HEK293 (cell line): ENCODE data around the gene PYY.

ENCODE experiments used
- GLIS2 ChIP-seq: fragments of 450-650 bp; formaldehyde crosslinking; IDR thresholded peaks from 2 replicates; pipeline ENCODE4 v1.5.1; 2016; ENCODE audit warnings: missing biosample characterization, missing genetic modification characterization
- HOXA7 ChIP-seq: sonication (generic); formaldehyde crosslinking; IDR thresholded peaks from 2 replicates; pipeline ENCODE4 v1.8.1; 2022; ENCODE audit warnings: missing genetic modification reagents, borderline replicate concordance
- IKZF3 ChIP-seq: fragments of 450-650 bp; IDR thresholded peaks from 2 replicates; pipeline ENCODE4 v1.5.0; 2018; ENCODE audit warnings: missing biosample characterization, mild to moderate bottlenecking, missing genetic modification characterization, moderate library complexity
- KLF1 ChIP-seq: fragments of 450-650 bp; formaldehyde crosslinking; IDR thresholded peaks from 2 replicates; pipeline ENCODE4 v1.5.1; 2016; ENCODE audit warnings: missing biosample characterization, missing genetic modification characterization
- KLF8 ChIP-seq: fragments of 450-650 bp; formaldehyde crosslinking; IDR thresholded peaks from 2 replicates; pipeline ENCODE4 v1.5.1; 2016; ENCODE audit warnings: missing biosample characterization, missing genetic modification characterization
- MYNN ChIP-seq: fragments of 450-650 bp; formaldehyde crosslinking; IDR thresholded peaks from 2 replicates; pipeline ENCODE4 v1.5.1; 2016; ENCODE audit warnings: missing biosample characterization, missing genetic modification characterization, borderline replicate concordance
- MZF1 ChIP-seq: fragments of 450-650 bp; formaldehyde crosslinking; IDR thresholded peaks from 2 replicates; pipeline ENCODE4 v1.5.1; 2017; ENCODE audit warnings: missing biosample characterization, missing genetic modification characterization, borderline replicate concordance
- YY1 ChIP-seq: fragments of 450-650 bp; formaldehyde crosslinking; IDR thresholded peaks from 2 replicates; pipeline ENCODE4 v1.5.1; 2018; ENCODE audit warnings: missing biosample characterization, missing genetic modification characterization
- ZBTB48 ChIP-seq: fragments of 450-650 bp; formaldehyde crosslinking; IDR thresholded peaks from 2 replicates; pipeline ENCODE4 v1.5.1; 2016; ENCODE audit warnings: missing biosample characterization, missing genetic modification characterization
- ZBTB8A ChIP-seq: fragments of 450-650 bp; formaldehyde crosslinking; IDR thresholded peaks from 2 replicates; pipeline ENCODE4 v1.5.1; 2016; ENCODE audit warnings: missing biosample characterization, missing genetic modification characterization
- ZFP3 ChIP-seq: fragments of 450-650 bp; formaldehyde crosslinking; IDR thresholded peaks from 2 replicates; pipeline ENCODE4 v1.5.1; 2016; ENCODE audit warnings: low read depth, missing biosample characterization, missing genetic modification characterization
- ZFP69B ChIP-seq: fragments of 450-650 bp; formaldehyde crosslinking; IDR thresholded peaks from 2 replicates; pipeline ENCODE4 v1.5.1; 2016; ENCODE audit warnings: missing biosample characterization, missing genetic modification characterization
- ZNF112 ChIP-seq: fragments of 450-650 bp; formaldehyde crosslinking; IDR thresholded peaks from 2 replicates; pipeline ENCODE4 v1.5.0; 2017; ENCODE audit warnings: missing biosample characterization, missing genetic modification characterization
- ZNF132 ChIP-seq: fragments of 450-650 bp; formaldehyde crosslinking; IDR thresholded peaks from 2 replicates; pipeline ENCODE4 v1.5.1; 2017; ENCODE audit warnings: missing biosample characterization, missing genetic modification characterization, borderline replicate concordance
- ZNF140 ChIP-seq: fragments of 450-650 bp; formaldehyde crosslinking; IDR thresholded peaks from 2 replicates; pipeline ENCODE4 v1.5.1; 2016; ENCODE audit warnings: missing biosample characterization, missing genetic modification characterization
- ZNF155 ChIP-seq: fragments of 450-650 bp; formaldehyde crosslinking; IDR thresholded peaks from 2 replicates; pipeline ENCODE4 v1.5.1; 2016; ENCODE audit warnings: missing biosample characterization, missing genetic modification characterization
- ZNF221 ChIP-seq: fragments of 450-650 bp; formaldehyde crosslinking; IDR thresholded peaks from 2 replicates; pipeline ENCODE4 v1.5.1; 2017; ENCODE audit warnings: missing biosample characterization, missing genetic modification characterization, borderline replicate concordance
- ZNF266 ChIP-seq: fragments of 450-650 bp; formaldehyde crosslinking; IDR thresholded peaks from 2 replicates; pipeline ENCODE4 v1.5.1; 2016; ENCODE audit warnings: missing biosample characterization, missing genetic modification characterization, low read depth
- ZNF354C ChIP-seq: fragments of 450-650 bp; formaldehyde crosslinking; IDR thresholded peaks from 2 replicates; pipeline ENCODE4 v1.5.1; 2016; ENCODE audit warnings: missing biosample characterization, missing genetic modification characterization, low read depth, borderline replicate concordance
- ZNF37A ChIP-seq: fragments of 450-650 bp; IDR thresholded peaks from 2 replicates; pipeline ENCODE4 v1.5.1; 2018; ENCODE audit warnings: missing biosample characterization, missing genetic modification characterization
- ZNF391 ChIP-seq: fragments of 450-650 bp; formaldehyde crosslinking; IDR thresholded peaks from 2 replicates; pipeline ENCODE4 v1.5.1; 2016; ENCODE audit warnings: low read depth, missing biosample characterization, missing genetic modification characterization, borderline replicate concordance
- ZNF394 ChIP-seq: fragments of 450-650 bp; formaldehyde crosslinking; IDR thresholded peaks from 2 replicates; pipeline ENCODE4 v1.5.1; 2016; ENCODE audit warnings: missing biosample characterization, missing genetic modification characterization, mild to moderate bottlenecking, moderate library complexity, borderline replicate concordance
- ZNF530 ChIP-seq: fragments of 450-650 bp; formaldehyde crosslinking; IDR thresholded peaks from 2 replicates; pipeline ENCODE4 v1.5.1; 2016; ENCODE audit warnings: low read depth, missing biosample characterization, missing genetic modification characterization
- ZNF610 ChIP-seq: fragments of 450-650 bp; formaldehyde crosslinking; IDR thresholded peaks from 2 replicates; pipeline ENCODE4 v1.5.1; 2016; ENCODE audit warnings: missing biosample characterization, missing genetic modification characterization, borderline replicate concordance
- ZNF623 ChIP-seq: fragments of 450-650 bp; formaldehyde crosslinking; IDR thresholded peaks from 2 replicates; pipeline ENCODE4 v1.5.1; 2016; ENCODE audit warnings: missing biosample characterization, missing genetic modification characterization
- ZNF658 ChIP-seq: fragments of 450-650 bp; formaldehyde crosslinking; IDR thresholded peaks from 2 replicates; pipeline ENCODE4; 2016; ENCODE audit warnings: missing biosample characterization, missing genetic modification characterization
- ZNF660 ChIP-seq: fragments of 450-650 bp; IDR thresholded peaks from 2 replicates; pipeline ENCODE4 v1.5.1; 2018; ENCODE audit warnings: missing biosample characterization, mild to moderate bottlenecking, missing genetic modification characterization
- ZNF707 ChIP-seq: fragments of 450-650 bp; formaldehyde crosslinking; IDR thresholded peaks from 2 replicates; pipeline ENCODE4 v1.5.1; 2016; ENCODE audit warnings: missing biosample characterization, missing genetic modification characterization
- ZNF747 ChIP-seq: fragments of 450-650 bp; formaldehyde crosslinking; IDR thresholded peaks from 2 replicates; pipeline ENCODE4 v1.5.1; 2016; ENCODE audit warnings: missing biosample characterization, missing genetic modification characterization
- ZNF76 ChIP-seq: fragments of 450-650 bp; formaldehyde crosslinking; IDR thresholded peaks from 2 replicates; pipeline ENCODE4; 2016; ENCODE audit warnings: low read depth, missing biosample characterization, missing genetic modification characterization, borderline replicate concordance
- ZSCAN23 ChIP-seq: fragments of 450-650 bp; formaldehyde crosslinking; IDR thresholded peaks from 2 replicates; pipeline ENCODE4 v1.5.1; 2016; ENCODE audit warnings: missing biosample characterization, missing genetic modification characterization
- TF ChIP-seq, protein P1 (sequence below): fragments of 450-650 bp; formaldehyde crosslinking; IDR thresholded peaks from 2 replicates; pipeline ENCODE4 v1.5.1; 2016; ENCODE audit warnings: missing biosample characterization, missing genetic modification characterization
- TF ChIP-seq, protein P2 (sequence below): fragments of 450-650 bp; formaldehyde crosslinking; IDR thresholded peaks from 2 replicates; pipeline ENCODE4 v1.5.1; 2017; ENCODE audit warnings: missing biosample characterization, missing genetic modification characterization
- TF ChIP-seq, protein P3 (sequence below): fragments of 450-650 bp; formaldehyde crosslinking; IDR thresholded peaks from 2 replicates; pipeline ENCODE4 v1.5.1; 2016; ENCODE audit warnings: missing biosample characterization, missing genetic modification characterization

Gene PYY

DNA sequence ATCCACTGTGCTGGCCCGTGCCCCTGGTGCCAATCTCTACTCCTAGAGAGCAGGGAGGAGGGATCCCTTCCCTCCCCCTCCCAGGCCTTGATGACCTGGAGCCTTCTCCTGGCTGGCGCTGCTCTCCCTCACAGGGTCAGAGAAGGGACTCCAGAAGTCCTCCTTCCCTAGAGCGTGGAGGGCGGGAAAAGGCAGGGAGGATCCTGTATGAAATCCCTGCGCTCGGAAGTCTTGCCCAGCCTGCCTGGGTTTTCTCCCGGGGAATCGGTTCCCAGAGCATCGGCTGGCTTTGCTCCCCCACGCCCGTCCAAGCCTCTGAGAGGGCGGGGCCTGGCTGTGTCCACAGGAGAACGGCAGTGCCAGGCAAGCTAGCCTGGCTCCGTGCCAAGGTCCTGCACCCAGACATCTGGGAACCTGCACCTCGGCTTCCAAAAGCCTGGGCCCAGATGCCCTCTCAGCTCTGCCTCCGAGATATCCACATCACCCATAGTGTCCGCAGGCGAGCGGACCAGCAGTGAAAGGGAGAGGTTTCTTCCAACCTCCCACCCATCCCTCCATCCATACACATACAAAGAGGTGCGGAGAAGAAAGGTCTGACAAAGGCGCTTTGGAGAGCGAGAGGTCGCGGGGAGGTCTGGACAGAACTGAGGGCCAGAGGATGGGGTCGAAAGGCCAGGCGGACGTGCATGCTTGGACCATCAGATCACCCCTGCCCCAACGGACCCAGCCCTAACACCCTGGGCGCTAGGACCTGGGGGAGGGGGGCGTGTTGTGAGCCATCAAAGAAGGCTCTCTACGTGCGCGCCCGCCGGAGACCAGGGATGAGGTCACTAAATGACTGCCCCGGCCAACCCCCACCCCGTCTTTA lies 47.5 kb downstream of the PYY start (continued):
- no peak for TF ChIP-seq YY1 (tag by site-specific recombination)
- 0 out of 2 replicates have a peak, but pooled peaks have one; percentile 15 for TF ChIP-seq IKZF3 (tag by site-specific recombination)
- TF ChIP-seq KLF1 = peak; percentile 74
- peak; percentile 87 for TF ChIP-seq ZBTB48 (tag by site-specific recombination)
- TF ChIP-seq ZBTB8A (tag by site-specific recombination) = peak; percentile 59
- no peak for TF ChIP-seq ZNF221 (tag by site-specific recombination)
- peak; percentile 31; the same call in 1 of the 2 replicates for TF ChIP-seq ZNF394
- TF ChIP-seq, protein P1, sequence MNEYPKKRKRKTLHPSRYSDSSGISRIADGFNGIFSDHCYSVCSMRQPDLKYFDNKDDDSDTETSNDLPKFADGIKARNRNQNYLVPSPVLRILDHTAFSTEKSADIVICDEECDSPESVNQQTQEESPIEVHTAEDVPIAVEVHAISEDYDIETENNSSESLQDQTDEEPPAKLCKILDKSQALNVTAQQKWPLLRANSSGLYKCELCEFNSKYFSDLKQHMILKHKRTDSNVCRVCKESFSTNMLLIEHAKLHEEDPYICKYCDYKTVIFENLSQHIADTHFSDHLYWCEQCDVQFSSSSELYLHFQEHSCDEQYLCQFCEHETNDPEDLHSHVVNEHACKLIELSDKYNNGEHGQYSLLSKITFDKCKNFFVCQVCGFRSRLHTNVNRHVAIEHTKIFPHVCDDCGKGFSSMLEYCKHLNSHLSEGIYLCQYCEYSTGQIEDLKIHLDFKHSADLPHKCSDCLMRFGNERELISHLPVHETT (tag by site-specific recombination) = peak; percentile 83
- TF ChIP-seq, protein P2, sequence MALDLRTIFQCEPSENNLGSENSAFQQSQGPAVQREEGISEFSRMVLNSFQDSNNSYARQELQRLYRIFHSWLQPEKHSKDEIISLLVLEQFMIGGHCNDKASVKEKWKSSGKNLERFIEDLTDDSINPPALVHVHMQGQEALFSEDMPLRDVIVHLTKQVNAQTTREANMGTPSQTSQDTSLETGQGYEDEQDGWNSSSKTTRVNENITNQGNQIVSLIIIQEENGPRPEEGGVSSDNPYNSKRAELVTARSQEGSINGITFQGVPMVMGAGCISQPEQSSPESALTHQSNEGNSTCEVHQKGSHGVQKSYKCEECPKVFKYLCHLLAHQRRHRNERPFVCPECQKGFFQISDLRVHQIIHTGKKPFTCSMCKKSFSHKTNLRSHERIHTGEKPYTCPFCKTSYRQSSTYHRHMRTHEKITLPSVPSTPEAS (tag by site-specific recombination) = no peak
- TF ChIP-seq, protein P3, sequence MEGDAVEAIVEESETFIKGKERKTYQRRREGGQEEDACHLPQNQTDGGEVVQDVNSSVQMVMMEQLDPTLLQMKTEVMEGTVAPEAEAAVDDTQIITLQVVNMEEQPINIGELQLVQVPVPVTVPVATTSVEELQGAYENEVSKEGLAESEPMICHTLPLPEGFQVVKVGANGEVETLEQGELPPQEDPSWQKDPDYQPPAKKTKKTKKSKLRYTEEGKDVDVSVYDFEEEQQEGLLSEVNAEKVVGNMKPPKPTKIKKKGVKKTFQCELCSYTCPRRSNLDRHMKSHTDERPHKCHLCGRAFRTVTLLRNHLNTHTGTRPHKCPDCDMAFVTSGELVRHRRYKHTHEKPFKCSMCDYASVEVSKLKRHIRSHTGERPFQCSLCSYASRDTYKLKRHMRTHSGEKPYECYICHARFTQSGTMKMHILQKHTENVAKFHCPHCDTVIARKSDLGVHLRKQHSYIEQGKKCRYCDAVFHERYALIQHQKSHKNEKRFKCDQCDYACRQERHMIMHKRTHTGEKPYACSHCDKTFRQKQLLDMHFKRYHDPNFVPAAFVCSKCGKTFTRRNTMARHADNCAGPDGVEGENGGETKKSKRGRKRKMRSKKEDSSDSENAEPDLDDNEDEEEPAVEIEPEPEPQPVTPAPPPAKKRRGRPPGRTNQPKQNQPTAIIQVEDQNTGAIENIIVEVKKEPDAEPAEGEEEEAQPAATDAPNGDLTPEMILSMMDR (tag by site-specific recombination) = no peak
- TF ChIP-seq ZFP3 (tag by site-specific recombination) = no peak
- no peak for TF ChIP-seq ZNF658
- TF ChIP-seq ZNF112 (tag by site-specific recombination) = no peak
- TF ChIP-seq ZNF747 (tag by site-specific recombination) = no peak
- peak; percentile 55 for TF ChIP-seq ZNF76 (tag by site-specific recombination)
- no peak for TF ChIP-seq ZNF266 (tag by site-specific recombination)
- no peak for TF ChIP-seq MZF1 (tag by site-specific recombination)
- no peak for TF ChIP-seq HOXA7
- TF ChIP-seq ZNF354C (tag by site-specific recombination) = no peak
- 0 out of 2 replicates have a peak, but pooled peaks have one; percentile 58 for TF ChIP-seq ZNF660 (tag by site-specific recombination)
- TF ChIP-seq ZNF155 (tag by site-specific recombination) = no peak
- no peak for TF ChIP-seq ZSCAN23 (tag by site-specific recombination)
- TF ChIP-seq KLF8 (tag by site-specific recombination) = peak; percentile 88
- TF ChIP-seq ZNF530 (tag by site-specific recombination) = no peak
- no peak for TF ChIP-seq ZNF610 (tag by site-specific recombination)
- no peak for TF ChIP-seq ZNF132 (tag by site-specific recombination)
- TF ChIP-seq MYNN (tag by site-specific recombination) = 0 out of 2 replicates have a peak, but pooled peaks have one; percentile 25
- TF ChIP-seq ZNF707 (tag by site-specific recombination) = no peak
- no peak; the same call in 1 of the 2 replicates for TF ChIP-seq ZNF391 (tag by site-specific recombination)
- no peak for TF ChIP-seq ZNF37A
- TF ChIP-seq GLIS2 = peak; percentile 53; the same call in 1 of the 2 replicates
- no peak for TF ChIP-seq ZNF623 (tag by site-specific recombination)
- no peak for TF ChIP-seq ZNF140 (tag by site-specific recombination)
- TF ChIP-seq ZFP69B (tag by site-specific recombination) = peak; percentile 98
